ENCODE results near the gene MYO6. TPM values are rescaled to one million over a fixed set of nuclear protein-coding genes. Genes with fewer than 3 reads are reported as not detected.
"Not testable (repeated sequence)": the region's sequence is repeated elsewhere in the genome, so short reads cannot be mapped to it uniquely, and the experiment has no call there.

The MYO6 gene
- 33.2 TPM for total RNA-seq
- polyA plus RNA-seq = 12.4 TPM

- Histone ChIP-seq H3K27ac (ENCODE audit: low read depth) (peak within 1 kb of the TSS; percentile 89), H3K4me3 (ENCODE audit: low read depth, low read length) (peak within 1 kb of the TSS; percentile 98), H3K36me3 (ENCODE audit: insufficient read depth) (no peaks in the 10 kb centered on the region), H3K4me1 (ENCODE audit: insufficient read depth) (no peaks in the 10 kb centered on the region)
- WGBS = under 1% methylated on average over 97 of the region's 97 CpGs
- DNase-seq (ENCODE audit: extremely low spot score) = no peak
These were observed at the start of gene MYO6 for GRCh38 chr6:75748743-75749538. TSS of gene MYO6 (plus strand) at chr6:75749239. CDS start at chr6:75817548, 68,309 bp downstream.

- H3K36me3 ChIP-seq (ENCODE audit: insufficient read depth); H3K4me3 ChIP-seq (ENCODE audit: low read depth, low read length); H3K4me1 ChIP-seq (ENCODE audit: insufficient read depth); DNase-seq (ENCODE audit: extremely low spot score); H3K27ac ChIP-seq (ENCODE audit: low read depth): not testable (repeated sequence)
- 96% methylated on average over 4 of the region's 4 CpGs for WGBS
These were observed 40.7 kb upstream of the MYO6 start for GRCh38 chr6:75708334-75708733.

GRCh38 chr6:75711173-75711572, 37.9 kb upstream of the MYO6 start:
- Histone ChIP-seq H3K27ac (ENCODE audit: low read depth) (no peak overlapping the region), H3K36me3 (ENCODE audit: insufficient read depth) (peaks cover 8% of the 10 kb centered on the region), H3K4me3 (ENCODE audit: low read depth, low read length) (no peak overlapping the region), H3K4me1 (ENCODE audit: insufficient read depth) (no peaks in the 10 kb centered on the region)
- no peak for DNase-seq (ENCODE audit: extremely low spot score)
- 42% methylated on average over 2 of the region's 2 CpGs for WGBS

GRCh38 chr6:75719133-75719532, 29.9 kb upstream of the MYO6 start:
- no peak overlapping the region for H3K27ac ChIP-seq (ENCODE audit: low read depth)
- H3K4me1 ChIP-seq (ENCODE audit: insufficient read depth) = no peaks in the 10 kb centered on the region
- 83% methylated on average over 3 of the region's 3 CpGs for WGBS
- no peak overlapping the region for H3K4me3 ChIP-seq (ENCODE audit: low read depth, low read length)
- DNase-seq (ENCODE audit: extremely low spot score) = no peak
- peaks cover 2% of the 10 kb centered on the region for H3K36me3 ChIP-seq (ENCODE audit: insufficient read depth)

- Histone ChIP-seq H3K36me3 (ENCODE audit: insufficient read depth) (no peaks in the 10 kb centered on the region), H3K27ac (ENCODE audit: low read depth) (no peak overlapping the region), H3K4me3 (ENCODE audit: low read depth, low read length) (no peak overlapping the region), H3K4me1 (ENCODE audit: insufficient read depth) (no peaks in the 10 kb centered on the region)
- no peak for DNase-seq (ENCODE audit: extremely low spot score)
- WGBS = 86% methylated on average over 2 of the region's 2 CpGs
These were observed 25.7 kb upstream of the MYO6 start for GRCh38 chr6:75723382-75723781.

- WGBS = 87% methylated on average over 2 of the region's 2 CpGs
These were observed 21.8 kb upstream of the MYO6 start for GRCh38 chr6:75727206-75727605.

GRCh38 chr6:75731029-75731428, 18.0 kb upstream of the MYO6 start:
- not testable (repeated sequence) for H3K36me3 ChIP-seq (ENCODE audit: insufficient read depth); H3K27ac ChIP-seq (ENCODE audit: low read depth); DNase-seq (ENCODE audit: extremely low spot score); H3K4me1 ChIP-seq (ENCODE audit: insufficient read depth); H3K4me3 ChIP-seq (ENCODE audit: low read depth, low read length)
- WGBS = 86% methylated on average over 8 of the region's 8 CpGs

More at GRCh38 chr6:75727206-75727605, 21.8 kb upstream of the MYO6 start:
- Histone ChIP-seq H3K4me1 (ENCODE audit: insufficient read depth) (no peaks in the 10 kb centered on the region), H3K36me3 (ENCODE audit: insufficient read depth) (no peaks in the 10 kb centered on the region), H3K27ac (ENCODE audit: low read depth) (no peak overlapping the region), H3K4me3 (ENCODE audit: low read depth, low read length) (no peak overlapping the region)
- DNase-seq (ENCODE audit: extremely low spot score) = no peak

- DNase-seq (ENCODE audit: extremely low spot score) = no peak
- H3K4me1 ChIP-seq (ENCODE audit: insufficient read depth) = no peaks in the 10 kb centered on the region
- H3K36me3 ChIP-seq (ENCODE audit: insufficient read depth) = no peaks in the 10 kb centered on the region
- H3K4me3 ChIP-seq (ENCODE audit: low read depth, low read length) = no peak overlapping the region
- peak overlapping the region; percentile 59 for H3K27ac ChIP-seq (ENCODE audit: low read depth)
- WGBS = 52% methylated on average over 1 of the region's 1 CpG
These were observed 13.4 kb upstream of the MYO6 start for GRCh38 chr6:75735491-75736186.

DNA sequence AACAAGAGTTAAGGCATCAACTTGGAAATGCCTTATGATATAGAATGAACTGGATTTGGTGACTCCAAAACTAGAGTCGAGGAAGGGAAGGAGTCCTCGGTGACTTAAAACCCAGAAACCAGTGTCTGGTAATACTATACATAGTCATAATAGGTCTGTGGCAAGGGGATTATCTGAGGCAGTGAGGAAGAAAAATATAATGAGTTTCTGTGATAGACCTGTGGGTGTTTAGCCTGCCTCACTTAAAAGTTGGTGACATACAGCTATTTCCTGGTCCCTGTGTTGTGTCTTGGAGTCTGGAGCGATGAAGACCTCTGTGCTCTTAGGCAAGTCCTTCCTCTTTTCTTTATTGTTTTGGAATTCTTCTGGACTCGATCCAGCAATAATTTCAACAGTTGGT, 5.1 kb upstream of the MYO6 start:
- 82% methylated on average over 4 of the region's 4 CpGs for WGBS
- H3K27ac ChIP-seq (ENCODE audit: low read depth) = no peak overlapping the region
- no peaks in the 10 kb centered on the region for H3K36me3 ChIP-seq (ENCODE audit: insufficient read depth)
- no peak for DNase-seq (ENCODE audit: extremely low spot score)
- H3K4me3 ChIP-seq (ENCODE audit: low read depth, low read length) = no peak overlapping the region
- no peaks in the 10 kb centered on the region for H3K4me1 ChIP-seq (ENCODE audit: insufficient read depth)

GRCh38 chr6:75745404-75745803, 3.6 kb upstream of the MYO6 start:
- WGBS = 93% methylated on average over 3 of the region's 3 CpGs
- DNase-seq (ENCODE audit: extremely low spot score) = no peak
- H3K27ac ChIP-seq (ENCODE audit: low read depth) = no peak overlapping the region

DNA sequence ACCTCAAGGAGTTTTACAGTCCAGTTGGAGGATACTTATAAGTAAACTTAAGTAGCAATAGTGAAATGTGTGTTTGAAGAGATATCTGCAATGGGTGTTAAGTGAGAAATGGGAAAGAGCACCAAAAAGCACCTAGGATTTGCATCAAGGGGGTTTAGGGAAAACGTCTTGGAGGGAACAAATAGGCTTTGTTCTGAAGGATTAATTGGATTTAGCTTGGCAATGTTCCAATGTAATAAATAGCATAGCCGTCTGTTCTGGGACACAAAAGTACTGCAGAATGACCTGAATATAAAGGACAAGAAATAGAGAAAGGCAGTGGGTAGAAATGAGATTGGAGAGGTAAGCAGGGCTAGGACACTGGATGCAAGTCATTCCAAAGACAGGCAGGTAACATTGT, 2.8 kb upstream of the MYO6 start:
- no peaks in the 10 kb centered on the region for H3K4me1 ChIP-seq (ENCODE audit: insufficient read depth)
- 12% methylated on average over 2 of the region's 2 CpGs for WGBS
- DNase-seq (ENCODE audit: extremely low spot score) = no peak
- no peak overlapping the region for H3K27ac ChIP-seq (ENCODE audit: low read depth)
- H3K4me3 ChIP-seq (ENCODE audit: low read depth, low read length) = no peak overlapping the region
- no peaks in the 10 kb centered on the region for H3K36me3 ChIP-seq (ENCODE audit: insufficient read depth)

More at GRCh38 chr6:75745404-75745803, 3.6 kb upstream of the MYO6 start:
- H3K36me3 ChIP-seq (ENCODE audit: insufficient read depth) = no peaks in the 10 kb centered on the region
- no peaks in the 10 kb centered on the region for H3K4me1 ChIP-seq (ENCODE audit: insufficient read depth)
- H3K4me3 ChIP-seq (ENCODE audit: low read depth, low read length) = no peak overlapping the region

- no peak for DNase-seq (ENCODE audit: extremely low spot score)
- H3K4me1 ChIP-seq (ENCODE audit: insufficient read depth) = no peaks in the 10 kb centered on the region
- 83% methylated on average over 9 of the region's 9 CpGs for WGBS
These were observed 1.7 kb upstream of the MYO6 start for GRCh38 chr6:75747152-75747992.

DNA sequence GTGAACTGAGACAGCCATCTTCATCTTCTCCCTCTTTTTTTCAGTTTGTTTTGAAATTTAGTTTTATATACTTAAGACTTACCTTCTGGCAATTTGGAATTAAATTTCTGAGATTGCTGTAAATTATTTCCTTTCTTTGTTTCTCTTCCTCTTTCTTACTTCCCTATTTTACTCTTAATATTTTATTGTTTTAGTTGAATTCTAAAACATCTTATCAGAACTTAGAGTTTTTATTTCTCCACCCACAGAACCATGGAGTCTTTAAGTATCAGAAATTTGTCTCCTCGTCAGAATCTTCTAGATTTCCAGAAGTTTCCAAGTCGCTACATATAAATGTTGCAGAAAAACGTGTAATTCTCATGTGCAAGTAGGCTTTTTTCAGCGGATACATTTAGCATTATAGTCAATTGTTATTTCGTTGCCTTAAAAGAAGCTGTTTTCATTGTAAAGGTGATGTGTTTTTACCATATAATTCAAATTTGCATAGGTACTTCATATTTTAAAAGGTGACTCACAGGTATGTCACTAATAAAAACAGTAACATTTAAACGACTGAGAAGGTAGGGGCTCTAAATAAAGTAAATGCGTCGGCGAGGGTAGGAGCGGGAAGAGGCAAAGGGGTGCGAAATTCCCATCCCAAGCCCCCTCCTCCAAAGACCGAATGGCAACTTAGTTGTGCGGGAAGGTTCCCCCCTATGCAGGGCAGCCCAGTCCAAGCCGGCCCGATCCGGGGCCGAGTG, 866 bp upstream of the MYO6 start:
- Histone ChIP-seq H3K4me3 (ENCODE audit: low read depth, low read length) (peak overlapping the region; percentile 98), H3K36me3 (ENCODE audit: insufficient read depth) (no peaks in the 10 kb centered on the region), H3K27ac (ENCODE audit: low read depth) (peak overlapping the region; percentile 89), H3K4me1 (ENCODE audit: insufficient read depth) (no peaks in the 10 kb centered on the region)
- 12% methylated on average over 17 of the region's 17 CpGs for WGBS
- no peak for DNase-seq (ENCODE audit: extremely low spot score)

More at GRCh38 chr6:75747152-75747992, 1.7 kb upstream of the MYO6 start:
- H3K4me3 ChIP-seq (ENCODE audit: low read depth, low read length) = no peak overlapping the region
- H3K27ac ChIP-seq (ENCODE audit: low read depth) = peak overlapping the region; percentile 23
- no peaks in the 10 kb centered on the region for H3K36me3 ChIP-seq (ENCODE audit: insufficient read depth)

Data from urinary bladder (tissue), 4 donors.